GM12873 (cell line): Measurements from ENCODE around the gene CCDC187.

Source experiments
- CTCF ChIP-seq: IDR thresholded peaks from 2 replicates; pipeline ENCODE4 v1.5.1; 2012; ENCODE audit warnings: low read depth, mild to moderate bottlenecking, moderate library complexity, low read length, control low read depth; ENCODE audit not compliant: insufficient read depth; ENCODE audit errors: missing control alignments

CCDC187 gene

GRCh38 chr9:136346927-136347465, 43.1 kb upstream of the CCDC187 start:
- no peak for TF ChIP-seq CTCF

GRCh38 chr9:136346157-136346481, 42.2 kb upstream of the CCDC187 start:
- no peak for TF ChIP-seq CTCF

GRCh38 chr9:136345281-136346156, 41.6 kb upstream of the CCDC187 start:
- no peak for TF ChIP-seq CTCF

GRCh38 chr9:136344544-136345280, 40.8 kb upstream of the CCDC187 start:
- no peak for TF ChIP-seq CTCF

- TF ChIP-seq CTCF = no peak
Measured at GRCh38 chr9:136343884-136344269, 40.0 kb upstream of the CCDC187 start.

- TF ChIP-seq CTCF = no peak
Measured at GRCh38 chr9:136343121-136343883, 39.4 kb upstream of the CCDC187 start.
